A673 (cell line): Measurements from ENCODE around the gene AUH. TPM values are rescaled to one million over a fixed set of nuclear protein-coding genes. Genes with fewer than 3 reads are reported as not detected.

ENCODE experiments used
- BruUV-seq: library from RNA; stranded (reverse); fragments of 400-500 nt; replicated peaks from 2 replicates; lab custom pipeline; 2021; lab: Mats Ljungman, UMichigan
- CTCF ChIA-PET: fragments of 300-600 bp; sonication (Branson Sonifier 250); formaldehyde crosslinking; loops from one replicate; lab custom pipeline; 2022; ENCODE audit warnings: antibody characterized with exemption; lab: Charles Lee
- POLR2A ChIA-PET: fragments of 300-600 bp; sonication (Branson Sonifier 250); formaldehyde crosslinking; loops from one replicate; lab custom pipeline; 2022; ENCODE audit warnings: antibody characterized with exemption; ENCODE audit not compliant: low non-redundant PET; lab: Charles Lee
- DNase-seq: peaks from one replicate; pipeline ENCODE4 v3.0.0-alpha.2; 2015; ENCODE audit warnings: low spot score
- H3K27ac ChIP-seq: fragments of 200-600 bp; sonication (generic); 2 replicates; pipeline ENCODE4 v1.5.1; 2016; ENCODE audit warnings: mixed run types, low read depth, mild to moderate bottlenecking, mixed read lengths, antibody characterized with exemption, low read length; ENCODE audit not compliant: poor library complexity, severe bottlenecking
- H3K27me3 ChIP-seq: fragments of 200-600 bp; sonication (generic); replicated peaks from 2 replicates; pipeline ENCODE4 v1.6.1; 2017; ENCODE audit warnings: mixed run types, low read depth, mild to moderate bottlenecking, mixed read lengths, antibody characterized with exemption, low read length; ENCODE audit not compliant: insufficient read depth, poor library complexity
- H3K36me3 ChIP-seq: fragments of 200-600 bp; sonication (generic); 2 replicates; pipeline ENCODE4 v1.6.1; 2016; ENCODE audit warnings: mixed run types, mild to moderate bottlenecking, mixed read lengths, antibody characterized with exemption, low read length; ENCODE audit not compliant: insufficient read depth, poor library complexity, severe bottlenecking
- H3K4me1 ChIP-seq: fragments of 200-600 bp; sonication (generic); 2 replicates; pipeline ENCODE4 v1.6.1; 2017; ENCODE audit warnings: mixed run types, mild to moderate bottlenecking, mixed read lengths, antibody characterized with exemption, low read length; ENCODE audit not compliant: insufficient read depth, poor library complexity, severe bottlenecking
- H3K4me3 ChIP-seq: fragments of 200-600 bp; sonication (generic); 2 replicates; pipeline ENCODE4 v1.5.1; 2016; ENCODE audit warnings: low read depth, mixed run types, mild to moderate bottlenecking, mixed read lengths, low read length; ENCODE audit not compliant: poor library complexity, severe bottlenecking
- H3K9me3 ChIP-seq: fragments of 200-600 bp; sonication (generic); 2 replicates; pipeline ENCODE4 v1.6.1; 2016; ENCODE audit warnings: mixed run types, low read depth, mild to moderate bottlenecking, mixed read lengths, antibody characterized with exemption, low read length; ENCODE audit not compliant: poor library complexity, severe bottlenecking
- EZH2 ChIP-seq: fragments of 200-600 bp; sonication (generic); IDR thresholded peaks from 2 replicates; pipeline ENCODE4 v1.6.1; 2017; ENCODE audit warnings: borderline replicate concordance, low read depth, mild to moderate bottlenecking, mixed read lengths, antibody characterized with exemption, low read length; ENCODE audit not compliant: poor library complexity, severe bottlenecking
- intact Hi-C: fragments of 100-400 bp; cut with micrococcal nuclease; formaldehyde crosslinking; loops from one replicate; pipeline ENCODE4 v1.10.0; 2022; ENCODE audit not compliant: unreplicated experiment
- total RNA-seq: library from RNA; stranded (reverse); gene quantifications from 2 replicates; pipeline ENCODE4 v1.2.3, GENCODE V29; 2021
- TF ChIP-seq, protein P1 (sequence below): fragments of 300-800, 200-600 bp; sonication (generic); conservative IDR thresholded peaks from 2 replicates; pipeline ENCODE4 v1.5.1; 2017; ENCODE audit warnings: low read depth, mild to moderate bottlenecking, antibody characterized with exemption, low read length, moderate library complexity, mixed read lengths

The AUH gene
- total RNA-seq, 1 experiment from 2014 or later, result 12.3 TPM

- no TSS peak for BruUV-seq
- POLR2A ChIA-PET, result no interaction called here
Observed at GRCh38 chr9:91271156-91271555, 90.6 kb downstream of the AUH start.

GRCh38 chr9:91269907-91270491 lies 91.7 kb downstream of the AUH start:
- intact Hi-C loops, result no loop called here
- Histone ChIP-seq H3K9me3 (no peaks in the 10 kb centered on the region), H3K27ac (no peak overlapping the region), H3K4me3 (no peak overlapping the region), H3K36me3 (no peaks in the 10 kb centered on the region), H3K27me3 (no peaks in the 10 kb centered on the region), H3K4me1 (no peaks in the 10 kb centered on the region)
- no peak for TF ChIP-seq EZH2
- TF ChIP-seq, protein P1, sequence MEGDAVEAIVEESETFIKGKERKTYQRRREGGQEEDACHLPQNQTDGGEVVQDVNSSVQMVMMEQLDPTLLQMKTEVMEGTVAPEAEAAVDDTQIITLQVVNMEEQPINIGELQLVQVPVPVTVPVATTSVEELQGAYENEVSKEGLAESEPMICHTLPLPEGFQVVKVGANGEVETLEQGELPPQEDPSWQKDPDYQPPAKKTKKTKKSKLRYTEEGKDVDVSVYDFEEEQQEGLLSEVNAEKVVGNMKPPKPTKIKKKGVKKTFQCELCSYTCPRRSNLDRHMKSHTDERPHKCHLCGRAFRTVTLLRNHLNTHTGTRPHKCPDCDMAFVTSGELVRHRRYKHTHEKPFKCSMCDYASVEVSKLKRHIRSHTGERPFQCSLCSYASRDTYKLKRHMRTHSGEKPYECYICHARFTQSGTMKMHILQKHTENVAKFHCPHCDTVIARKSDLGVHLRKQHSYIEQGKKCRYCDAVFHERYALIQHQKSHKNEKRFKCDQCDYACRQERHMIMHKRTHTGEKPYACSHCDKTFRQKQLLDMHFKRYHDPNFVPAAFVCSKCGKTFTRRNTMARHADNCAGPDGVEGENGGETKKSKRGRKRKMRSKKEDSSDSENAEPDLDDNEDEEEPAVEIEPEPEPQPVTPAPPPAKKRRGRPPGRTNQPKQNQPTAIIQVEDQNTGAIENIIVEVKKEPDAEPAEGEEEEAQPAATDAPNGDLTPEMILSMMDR, result no peak
- no TSS peak for BruUV-seq
- CTCF ChIA-PET, result no interaction called here
- DNase-seq, result no peak
- POLR2A ChIA-PET, result no interaction called here

More at GRCh38 chr9:91271156-91271555, 90.6 kb downstream of the AUH start:
- H3K36me3 ChIP-seq, result no peaks in the 10 kb centered on the region
- no peak overlapping the region for H3K27ac ChIP-seq
- intact Hi-C loops, result no loop called here
- no peaks in the 10 kb centered on the region for H3K27me3 ChIP-seq
- H3K4me1 ChIP-seq, result no peaks in the 10 kb centered on the region
- no peak for TF ChIP-seq EZH2
- TF ChIP-seq, protein P1, result no peak
- DNase-seq, result no peak
- H3K9me3 ChIP-seq, result no peaks in the 10 kb centered on the region
- CTCF ChIA-PET, result no interaction called here
- H3K4me3 ChIP-seq, result no peak overlapping the region

DNA sequence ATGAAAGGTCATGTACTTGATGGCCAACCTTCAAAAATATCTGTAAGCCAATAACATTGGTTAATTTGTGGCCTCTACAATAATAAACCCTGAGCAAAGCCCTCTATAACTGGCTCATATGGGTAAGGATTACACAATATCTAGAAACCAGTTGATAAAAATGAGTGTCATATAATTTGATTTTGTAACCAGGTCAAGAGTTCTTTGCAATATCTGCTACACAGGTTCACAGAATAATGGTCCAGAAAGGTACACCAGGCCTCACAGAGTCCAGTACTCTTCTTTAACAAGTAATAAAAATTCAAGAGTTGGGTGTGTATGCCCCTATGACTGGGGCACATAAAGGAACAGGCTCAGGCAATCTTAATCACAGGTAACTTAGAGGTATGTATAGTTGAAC lies 95.3 kb downstream of the AUH start:
- CTCF ChIA-PET, result no interaction called here
- intact Hi-C loops, result no loop called here
- POLR2A ChIA-PET, result no interaction called here
- Histone ChIP-seq H3K9me3 (no peaks in the 10 kb centered on the region), H3K27me3 (no peaks in the 10 kb centered on the region), H3K4me1 (no peaks in the 10 kb centered on the region), H3K4me3 (no peak overlapping the region), H3K36me3 (no peaks in the 10 kb centered on the region), H3K27ac (no peak overlapping the region)
- DNase-seq, result no peak
- no peak for TF ChIP-seq EZH2
- TF ChIP-seq, protein P1, result no peak
- BruUV-seq, result no TSS peak
